Left ventricle myocardium superior (tissue), 1 donor: ENCODE measurements around the gene OR2A14. TPM values are rescaled to one million over a fixed set of nuclear protein-coding genes. Genes with fewer than 3 reads are reported as not detected.
"Not testable (repeated sequence)": the region's sequence is repeated elsewhere in the genome, so short reads cannot be mapped to it uniquely, and the experiment has no call there.

Experiments
- ATAC-seq: fragments of 200-7000 bp; cut with Tn5 transposase; one replicate; pipeline ENCODE4 v1.9.1; 2020; ENCODE audit warnings: mild to moderate bottlenecking, moderate library complexity
- DNase-seq: peaks from one replicate; pipeline ENCODE4 v3.0.0-alpha.2; 2020
- intact Hi-C: fragments of 100-400 bp; cut with micrococcal nuclease; formaldehyde crosslinking; loops from one replicate; pipeline ENCODE4 v1.11.0; 2022
- long read RNA-seq: library from polyadenylated mRNA; unstranded; transcript quantifications from one replicate; pipeline ENCODE4 v2.0.0, GENCODE V29; 2021
- total RNA-seq: library from RNA; stranded (reverse); fragmentation: NEBNext Ultra II Directional; extraction: Animal tissue kit (Norgen Biotek cat#: 25700); gene quantifications from one replicate; pipeline ENCODE4 v1.2.1, GENCODE V29; 2021
- donor health status: DM: no; HTN: yes; CAD: no; lungs with severe emphysema.

OR2A14 gene
- total RNA-seq: not detected
- long read RNA-seq: 0 reads

- intact Hi-C loops: no loop called here
- ATAC-seq: no peak
- no peak for DNase-seq
Measured at GRCh38 chr7:144122876-144123275, at the start of gene OR2A14. TSS of gene OR2A14 (plus strand) at chr7:144123176. CDS start at chr7:144129113, 5,937 bp downstream.

- DNase-seq: no peak
- intact Hi-C loops: no loop called here
Measured at GRCh38 chr7:144074374-144074773, 48.6 kb upstream of the OR2A14 start.

GRCh38 chr7:144085978-144086377 lies 37.0 kb upstream of the OR2A14 start, which contains the start of gene OR2A12:
TSS of gene OR2A12 (plus strand) at chr7:144086278. CDS start at chr7:144095108, 8,830 bp downstream.
- intact Hi-C loops: no loop called here
- DNase-seq (no peak), ATAC-seq (no peak)

More at GRCh38 chr7:144074374-144074773, 48.6 kb upstream of the OR2A14 start:
- no peak for ATAC-seq

- intact Hi-C loops: no loop called here
- no peak for DNase-seq
- ATAC-seq: no peak
Measured at GRCh38 chr7:144086730-144087129, 36.2 kb upstream of the OR2A14 start.

- ATAC-seq (no peak), DNase-seq (no peak)
- intact Hi-C loops: no loop called here
Measured at GRCh38 chr7:144087230-144087629, 35.7 kb upstream of the OR2A14 start.

- no peak for DNase-seq
- ATAC-seq: no peak
- intact Hi-C loops: no loop called here
Measured at GRCh38 chr7:144090667-144091066, 32.3 kb upstream of the OR2A14 start.

- DNase-seq: no peak
- intact Hi-C loops: no loop called here
- no peak for ATAC-seq
Measured at GRCh38 chr7:144098776-144099175, 24.2 kb upstream of the OR2A14 start.

GRCh38 chr7:144100607-144101006 lies 22.4 kb upstream of the OR2A14 start:
- intact Hi-C loops: no loop called here

GRCh38 chr7:144102041-144102440 lies 20.9 kb upstream of the OR2A14 start:
- intact Hi-C loops: no loop called here
- ATAC-seq (no peak), DNase-seq (no peak)

More at GRCh38 chr7:144100607-144101006, 22.4 kb upstream of the OR2A14 start:
- ATAC-seq (no peak), DNase-seq (no peak)

GRCh38 chr7:144105211-144105610 lies 17.8 kb upstream of the OR2A14 start:
- intact Hi-C loops: no loop called here
- ATAC-seq: no peak
- no peak for DNase-seq

- no peak for ATAC-seq
- no peak for DNase-seq
- intact Hi-C loops: no loop called here
Measured at GRCh38 chr7:144109283-144109682, 13.7 kb upstream of the OR2A14 start, which contains the start of gene OR2A2. TSS of gene OR2A2 (plus strand) at chr7:144109583. CDS start at chr7:144109583, 0 bp downstream.

- ATAC-seq (no peak), DNase-seq (no peak)
- intact Hi-C loops: no loop called here
Measured at GRCh38 chr7:144110272-144110671, 12.7 kb upstream of the OR2A14 start.

GRCh38 chr7:144113651-144114050 lies 9.3 kb upstream of the OR2A14 start:
- DNase-seq: no peak
- intact Hi-C loops: no loop called here
- ATAC-seq: no peak

GRCh38 chr7:144118341-144118740 lies 4.6 kb upstream of the OR2A14 start:
- DNase-seq (no peak), ATAC-seq (no peak)
- intact Hi-C loops: no loop called here

GRCh38 chr7:144127714-144128334 lies 4.8 kb downstream of the OR2A14 start:
- intact Hi-C loops: no loop called here
- peak; percentile 90 for DNase-seq
- peak; percentile 78 for ATAC-seq

GRCh38 chr7:144129601-144130000 lies 6.6 kb downstream of the OR2A14 start:
- ATAC-seq, DNase-seq, intact Hi-C loops: not testable (repeated sequence)

- ATAC-seq (no peak), DNase-seq (no peak)
- intact Hi-C loops: no loop called here
Measured at GRCh38 chr7:144130730-144131129, 7.8 kb downstream of the OR2A14 start.

GRCh38 chr7:144132262-144132661 lies 9.3 kb downstream of the OR2A14 start:
- intact Hi-C loops: no loop called here
- ATAC-seq (no peak), DNase-seq (no peak)

- ATAC-seq: no peak
- intact Hi-C loops: no loop called here
- DNase-seq: no peak
Measured at GRCh38 chr7:144133307-144133706, 10.3 kb downstream of the OR2A14 start.

GRCh38 chr7:144134116-144134515 lies 11.1 kb downstream of the OR2A14 start:
- DNase-seq: no peak
- intact Hi-C loops: no loop called here
- no peak for ATAC-seq

GRCh38 chr7:144137501-144137900 lies 14.5 kb downstream of the OR2A14 start:
- intact Hi-C loops: no loop called here
- ATAC-seq (no peak), DNase-seq (no peak)
